HG03159 (cell line): Measurements from ENCODE around the gene MMAB.

Source experiments
- ATAC-seq: cut with Tn5 transposase; IDR thresholded peaks from one replicate; pipeline ENCODE4 v1.9.1; 2021; ENCODE audit warnings: mild to moderate bottlenecking, moderate library complexity; ENCODE audit not compliant: unreplicated experiment

The MMAB gene

GRCh38 chr12:109541413-109541726, 31.9 kb downstream of the MMAB start:
- ATAC-seq: no peak

- ATAC-seq: no peak
Measured at GRCh38 chr12:109540526-109541412, 32.5 kb downstream of the MMAB start.

GRCh38 chr12:109539508-109539907, 33.8 kb downstream of the MMAB start:
- no peak for ATAC-seq

- ATAC-seq: no peak
Measured at GRCh38 chr12:109538191-109538863, 35.0 kb downstream of the MMAB start.

GRCh38 chr12:109537136-109537535, 36.2 kb downstream of the MMAB start:
- no peak for ATAC-seq

GRCh38 chr12:109535863-109536250, 37.4 kb downstream of the MMAB start:
- no peak for ATAC-seq

- ATAC-seq: no peak
Measured at GRCh38 chr12:109535231-109535862, 38.0 kb downstream of the MMAB start.

GRCh38 chr12:109534456-109534855, 38.8 kb downstream of the MMAB start:
- no peak for ATAC-seq

GRCh38 chr12:109533487-109533740, 39.9 kb downstream of the MMAB start:
- ATAC-seq: no peak

GRCh38 chr12:109532721-109533486, 40.4 kb downstream of the MMAB start:
- ATAC-seq: no peak

- no peak for ATAC-seq
Measured at GRCh38 chr12:109531411-109531810, 41.9 kb downstream of the MMAB start.

- ATAC-seq: no peak
Measured at GRCh38 chr12:109529691-109530640, 43.3 kb downstream of the MMAB start.

GRCh38 chr12:109527489-109528123, 45.7 kb downstream of the MMAB start:
- ATAC-seq: no peak

GRCh38 chr12:109525279-109525585, 48.1 kb downstream of the MMAB start:
- ATAC-seq: no peak

- no peak for ATAC-seq
Measured at GRCh38 chr12:109524466-109525278, 48.6 kb downstream of the MMAB start.

- no peak for ATAC-seq
Measured at GRCh38 chr12:109523504-109523903, 49.8 kb downstream of the MMAB start.

GRCh38 chr12:109523071-109523470, 50.2 kb downstream of the MMAB start:
- ATAC-seq: no peak

- no peak for ATAC-seq
Measured at GRCh38 chr12:109521831-109522230, 51.5 kb downstream of the MMAB start.

GRCh38 chr12:109519787-109520186, 53.5 kb downstream of the MMAB start:
- no peak for ATAC-seq
